Measurements from ENCODE around the gene MTPN. TPM values are rescaled to one million over a fixed set of nuclear protein-coding genes. Genes with fewer than 3 reads are reported as not detected.

Gene MTPN
- polyA plus RNA-seq, 1 experiment: 260 TPM

- no peak overlapping the region for H3K4me3 ChIP-seq (ENCODE audit: low read depth, low read length)
- CTCF ChIA-PET: interaction anchor here (1.4 kb wide), 1 partner anchor 24 kb away, joined by 3 read pairs; no protein-coding TSS in a partner anchor
- no peak for TF ChIP-seq CTCF (IDR thresholded peaks at IDR 0.05; ENCODE audit: low read depth, low read length)
Observed at GRCh38 chr7:135965602-135966001, 11.6 kb downstream of the MTPN start.

GRCh38 chr7:135964791-135965190 lies 12.4 kb downstream of the MTPN start:
- TF ChIP-seq CTCF (IDR thresholded peaks at IDR 0.05; ENCODE audit: low read depth, low read length): no peak
- ChIA-PET POLR2A (no interaction called here), CTCF (no interaction called here)
- Histone ChIP-seq H3K4me3 (ENCODE audit: low read depth, low read length) (no peak overlapping the region), H3K27ac (ENCODE audit: low read depth, low read length) (no peak overlapping the region), H3K9me3 (ENCODE audit: control insufficient read depth, insufficient read depth, low read length) (no peaks in the 10 kb centered on the region), H3K27me3 (ENCODE audit: control insufficient read depth, insufficient read depth, low read length) (no peaks in the 10 kb centered on the region)
- no peak for DNase-seq (ENCODE audit: low read depth, low spot score)

More at GRCh38 chr7:135965602-135966001, 11.6 kb downstream of the MTPN start:
- no peak for DNase-seq (ENCODE audit: low read depth, low spot score)
- Histone ChIP-seq H3K9me3 (ENCODE audit: control insufficient read depth, insufficient read depth, low read length) (no peaks in the 10 kb centered on the region), H3K27ac (ENCODE audit: low read depth, low read length) (no peak overlapping the region), H3K27me3 (ENCODE audit: control insufficient read depth, insufficient read depth, low read length) (no peaks in the 10 kb centered on the region)
- POLR2A ChIA-PET: no interaction called here

- Histone ChIP-seq H3K27ac (ENCODE audit: low read depth, low read length) (no peak overlapping the region), H3K9me3 (ENCODE audit: control insufficient read depth, insufficient read depth, low read length) (no peaks in the 10 kb centered on the region), H3K4me3 (ENCODE audit: low read depth, low read length) (no peak overlapping the region), H3K27me3 (ENCODE audit: control insufficient read depth, insufficient read depth, low read length) (no peaks in the 10 kb centered on the region)
- no peak for TF ChIP-seq CTCF (IDR thresholded peaks at IDR 0.05; ENCODE audit: low read depth, low read length)
- POLR2A ChIA-PET: no interaction called here
- CTCF ChIA-PET: no interaction called here
- DNase-seq (ENCODE audit: low read depth, low spot score): no peak
Observed at GRCh38 chr7:135964274-135964673, 12.9 kb downstream of the MTPN start.

GRCh38 chr7:135962802-135963201 lies 14.4 kb downstream of the MTPN start:
- Histone ChIP-seq H3K9me3 (ENCODE audit: control insufficient read depth, insufficient read depth, low read length) (no peaks in the 10 kb centered on the region), H3K27ac (ENCODE audit: low read depth, low read length) (no peak overlapping the region), H3K4me3 (ENCODE audit: low read depth, low read length) (no peak overlapping the region), H3K27me3 (ENCODE audit: control insufficient read depth, insufficient read depth, low read length) (no peaks in the 10 kb centered on the region)
- no peak for TF ChIP-seq CTCF (IDR thresholded peaks at IDR 0.05; ENCODE audit: low read depth, low read length)
- ChIA-PET CTCF (no interaction called here), POLR2A (no interaction called here)
- DNase-seq (ENCODE audit: low read depth, low spot score): no peak

GRCh38 chr7:135960709-135961451 lies 16.3 kb downstream of the MTPN start:
- ChIA-PET CTCF (no interaction called here), POLR2A (no interaction called here)
- TF ChIP-seq CTCF (IDR thresholded peaks at IDR 0.05; ENCODE audit: low read depth, low read length): no peak
- H3K27me3 ChIP-seq (ENCODE audit: control insufficient read depth, insufficient read depth, low read length): no peaks in the 10 kb centered on the region
- H3K9me3 ChIP-seq (ENCODE audit: control insufficient read depth, insufficient read depth, low read length): no peaks in the 10 kb centered on the region
- DNase-seq (ENCODE audit: low read depth, low spot score): no peak
- no peak overlapping the region for H3K4me3 ChIP-seq (ENCODE audit: low read depth, low read length)
- no peak overlapping the region for H3K27ac ChIP-seq (ENCODE audit: low read depth, low read length)
